ENCODE results near the gene ZNF511.
"Not testable (repeated sequence)": the region's sequence is repeated elsewhere in the genome, so short reads cannot be mapped to it uniquely, and the experiment has no call there.

ZNF511 gene

GRCh38 chr10:133316732-133317131 lies 8.0 kb downstream of the ZNF511 start:
- no peak for DNase-seq

- DNase-seq, result peak; percentile 45
These were observed 9.9 kb downstream of the ZNF511 start for GRCh38 chr10:133318494-133319127.

- not testable (repeated sequence) for DNase-seq
These were observed 12.2 kb downstream of the ZNF511 start for GRCh38 chr10:133320852-133321422.

GRCh38 chr10:133322064-133322709 lies 13.5 kb downstream of the ZNF511 start:
- DNase-seq, result not testable (repeated sequence)

GRCh38 chr10:133324198-133324792 lies 15.6 kb downstream of the ZNF511 start:
- DNase-seq, result peak; percentile 33

GRCh38 chr10:133324857-133325260 lies 16.1 kb downstream of the ZNF511 start:
- DNase-seq, result no peak

GRCh38 chr10:133325440-133326222 lies 16.9 kb downstream of the ZNF511 start:
- no peak for DNase-seq

- no peak for DNase-seq
These were observed 17.5 kb downstream of the ZNF511 start for GRCh38 chr10:133326223-133326551.

GRCh38 chr10:133326745-133327650 lies 18.3 kb downstream of the ZNF511 start:
- no peak for DNase-seq

GRCh38 chr10:133327651-133328357 lies 19.1 kb downstream of the ZNF511 start:
- no peak for DNase-seq

GRCh38 chr10:133328358-133329343 lies 19.9 kb downstream of the ZNF511 start:
- DNase-seq, result no peak

- DNase-seq, result peak; percentile 79
These were observed 20.9 kb downstream of the ZNF511 start for GRCh38 chr10:133329491-133330202.

- DNase-seq, result no peak
These were observed 24.4 kb downstream of the ZNF511 start for GRCh38 chr10:133332936-133333699.

- no peak for DNase-seq
These were observed 26.0 kb downstream of the ZNF511 start for GRCh38 chr10:133334503-133335245.

- DNase-seq, result peak; percentile 72
These were observed 26.8 kb downstream of the ZNF511 start for GRCh38 chr10:133335246-133336117.

- DNase-seq, result no peak
These were observed 27.4 kb downstream of the ZNF511 start for GRCh38 chr10:133336118-133336576.

All from activated CD4-positive, alpha-beta T cell treated with anti-CD3 and anti-CD28 coated beads for 1 hour (primary cell).